GM12801 (cell line): Measurements from ENCODE around the gene CERT1.

Source experiments
- TF ChIP-seq, protein P1 (sequence below): IDR thresholded peaks from one replicate; pipeline ENCODE4 v1.5.1; 2011; ENCODE audit warnings: control low read depth; ENCODE audit not compliant: insufficient read length; ENCODE audit errors: extremely low read depth

CERT1 gene

DNA sequence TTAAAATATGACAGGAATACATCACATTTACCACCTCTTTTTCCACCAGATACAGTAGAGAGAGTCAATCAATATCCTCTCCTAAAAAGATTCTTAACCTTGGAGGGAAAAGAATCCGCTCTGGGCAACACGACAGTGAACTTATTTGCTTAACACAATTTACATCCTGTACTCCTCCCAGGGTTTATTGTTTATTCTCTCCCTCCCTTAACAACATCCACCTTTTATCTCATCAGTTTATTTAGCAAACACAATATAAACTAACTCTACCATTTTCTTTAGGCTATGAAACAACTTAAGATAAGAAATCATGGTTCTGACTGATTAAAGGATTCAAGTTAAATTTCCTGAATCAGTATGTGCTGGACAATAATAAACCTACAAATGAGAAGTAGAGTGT lies 50.9 kb downstream of the CERT1 start:
- TF ChIP-seq, protein P1, sequence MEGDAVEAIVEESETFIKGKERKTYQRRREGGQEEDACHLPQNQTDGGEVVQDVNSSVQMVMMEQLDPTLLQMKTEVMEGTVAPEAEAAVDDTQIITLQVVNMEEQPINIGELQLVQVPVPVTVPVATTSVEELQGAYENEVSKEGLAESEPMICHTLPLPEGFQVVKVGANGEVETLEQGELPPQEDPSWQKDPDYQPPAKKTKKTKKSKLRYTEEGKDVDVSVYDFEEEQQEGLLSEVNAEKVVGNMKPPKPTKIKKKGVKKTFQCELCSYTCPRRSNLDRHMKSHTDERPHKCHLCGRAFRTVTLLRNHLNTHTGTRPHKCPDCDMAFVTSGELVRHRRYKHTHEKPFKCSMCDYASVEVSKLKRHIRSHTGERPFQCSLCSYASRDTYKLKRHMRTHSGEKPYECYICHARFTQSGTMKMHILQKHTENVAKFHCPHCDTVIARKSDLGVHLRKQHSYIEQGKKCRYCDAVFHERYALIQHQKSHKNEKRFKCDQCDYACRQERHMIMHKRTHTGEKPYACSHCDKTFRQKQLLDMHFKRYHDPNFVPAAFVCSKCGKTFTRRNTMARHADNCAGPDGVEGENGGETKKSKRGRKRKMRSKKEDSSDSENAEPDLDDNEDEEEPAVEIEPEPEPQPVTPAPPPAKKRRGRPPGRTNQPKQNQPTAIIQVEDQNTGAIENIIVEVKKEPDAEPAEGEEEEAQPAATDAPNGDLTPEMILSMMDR, result no peak

DNA sequence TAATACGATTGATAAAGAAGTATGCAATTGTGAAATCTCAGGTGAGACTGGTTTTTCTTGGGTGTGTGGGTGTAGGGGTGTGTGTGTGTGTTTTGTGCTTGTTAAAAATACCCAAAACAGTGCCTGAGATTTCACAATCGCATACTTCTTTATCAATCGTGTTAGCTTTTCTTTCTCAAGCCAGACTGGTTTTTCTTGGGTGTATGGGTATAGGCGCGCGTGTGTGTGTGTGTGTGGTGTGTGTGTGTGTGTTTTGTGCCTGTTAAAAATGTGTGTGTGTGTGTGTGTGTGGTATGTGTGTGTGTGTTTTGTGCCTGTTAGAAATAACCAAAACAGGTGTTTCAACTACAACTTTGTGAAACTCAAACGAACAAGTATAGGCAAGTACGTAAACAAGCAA lies 53.7 kb downstream of the CERT1 start:
- TF ChIP-seq, protein P1, result no peak

DNA sequence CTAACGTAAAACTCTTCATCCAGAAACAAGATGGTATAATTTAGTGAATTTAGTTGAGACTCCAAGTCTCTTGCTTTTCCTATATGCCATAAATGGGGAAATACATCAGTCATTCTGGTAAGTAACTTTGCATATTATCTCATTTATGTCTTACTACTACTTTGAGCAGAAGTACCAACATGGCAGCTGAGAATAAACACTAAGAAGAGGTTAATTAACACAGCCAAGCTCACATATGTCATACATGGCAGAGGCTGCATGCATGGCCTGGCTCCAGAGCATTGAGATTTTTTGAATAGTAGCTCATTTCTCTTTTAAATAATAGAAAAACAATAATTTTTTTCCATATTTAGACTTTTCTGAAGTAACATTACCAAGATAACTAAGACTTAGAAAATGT lies 54.3 kb downstream of the CERT1 start:
- TF ChIP-seq, protein P1, result no peak

DNA sequence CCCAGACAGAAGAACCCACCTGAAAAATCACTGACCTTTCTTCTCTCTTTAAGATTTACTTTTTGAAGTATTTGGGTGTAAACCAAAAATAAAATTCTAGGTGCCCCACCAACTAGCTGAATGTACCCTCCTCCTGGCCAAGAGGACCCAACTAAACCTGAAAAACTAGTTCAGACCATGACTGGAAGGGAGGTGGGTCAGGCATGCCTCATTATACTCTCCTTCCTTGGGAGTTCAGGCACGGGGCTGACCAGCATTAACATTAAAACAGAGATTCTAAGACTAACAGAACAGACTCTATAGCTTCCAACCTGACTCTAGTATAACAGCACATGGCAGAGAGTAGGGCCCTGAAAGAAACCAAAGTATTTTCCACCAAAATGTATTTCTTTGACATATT lies 61.4 kb downstream of the CERT1 start:
- TF ChIP-seq, protein P1, result no peak

DNA sequence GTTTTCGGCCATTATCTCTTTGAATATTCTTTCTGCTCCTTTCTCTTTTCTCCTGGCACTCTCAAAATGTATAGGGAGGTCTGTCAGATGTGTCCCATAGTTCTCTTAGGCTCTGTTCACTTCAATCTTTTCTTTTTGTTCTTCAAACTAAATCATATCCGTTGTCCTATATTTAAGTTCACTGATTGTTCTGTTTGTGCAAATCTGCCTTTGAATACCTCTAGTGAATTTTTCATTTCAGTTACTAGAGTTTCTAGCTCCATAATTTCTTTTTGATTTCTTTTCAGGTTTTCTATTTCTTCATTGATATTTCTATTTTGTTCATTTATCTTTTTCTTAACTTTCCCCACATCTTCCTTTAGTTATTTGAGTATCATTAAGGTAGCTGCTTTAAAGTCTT lies 65.4 kb downstream of the CERT1 start:
- TF ChIP-seq, protein P1, result no peak

DNA sequence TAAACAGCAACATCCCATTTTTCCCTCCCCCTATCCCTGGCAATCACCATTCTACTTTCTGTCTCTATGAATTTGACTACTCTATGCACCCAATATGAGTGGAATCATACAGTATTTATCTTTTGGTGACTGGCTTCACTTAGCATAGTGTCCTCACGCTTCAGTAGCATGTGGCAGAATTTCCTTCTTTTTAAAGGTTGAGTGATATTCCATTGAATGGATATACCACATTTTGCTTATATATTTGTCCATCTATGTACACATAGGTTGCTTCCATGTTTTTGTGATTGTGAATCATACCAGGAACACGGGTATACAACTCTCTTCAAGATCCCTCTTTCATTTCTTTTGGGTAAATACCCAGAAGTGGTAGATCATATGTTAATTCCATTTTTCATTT lies 69.9 kb downstream of the CERT1 start:
- TF ChIP-seq, protein P1, result no peak

DNA sequence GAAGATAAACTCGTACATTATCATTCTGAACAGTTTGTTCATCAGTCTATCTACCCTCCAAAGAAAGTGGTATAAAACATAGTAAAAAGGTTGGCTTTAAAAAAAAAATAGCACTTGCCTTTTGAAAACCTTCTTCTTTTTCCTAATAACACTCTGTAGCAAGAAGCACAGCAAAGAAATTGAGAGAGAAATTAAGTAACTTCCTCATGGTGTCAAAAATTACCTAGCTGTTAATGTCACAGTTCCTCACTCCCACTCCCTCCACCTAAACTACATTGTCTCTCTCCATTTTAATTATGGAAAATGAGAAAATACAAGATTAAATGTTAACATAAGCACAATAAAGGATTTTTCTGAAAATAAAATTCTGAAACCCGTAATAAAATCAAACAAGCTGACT lies 72.2 kb downstream of the CERT1 start:
- TF ChIP-seq, protein P1, result no peak

DNA sequence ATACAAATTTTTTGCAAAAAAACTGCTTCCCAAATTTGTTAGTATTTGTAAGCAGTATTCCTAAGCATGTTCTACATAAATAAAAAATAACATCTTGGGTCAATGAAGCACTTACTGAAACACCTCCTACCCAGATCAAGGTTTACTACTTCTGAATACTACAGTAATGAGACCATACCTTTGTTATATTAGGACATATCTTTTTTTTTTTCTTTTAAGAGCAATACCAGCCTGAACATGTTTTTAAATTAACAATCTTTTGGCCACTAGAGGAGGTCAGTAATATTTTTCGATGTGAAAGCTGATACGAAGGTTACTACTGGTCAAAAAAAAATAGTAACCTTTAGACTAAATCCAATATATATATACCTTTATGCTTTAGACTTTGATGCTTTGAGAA lies 72.7 kb downstream of the CERT1 start:
- TF ChIP-seq, protein P1, result no peak
